GM12873 (cell line): ENCODE measurements around the gene AMBRA1.

Experiments
- CTCF ChIP-seq: IDR thresholded peaks from 2 replicates; pipeline ENCODE4 v1.5.1; 2012; ENCODE audit warnings: low read depth, mild to moderate bottlenecking, moderate library complexity, low read length, control low read depth; ENCODE audit not compliant: insufficient read depth; ENCODE audit errors: missing control alignments

Gene AMBRA1

GRCh38 chr11:46508360-46508759 is 85.5 kb downstream of the AMBRA1 start:
- no peak for TF ChIP-seq CTCF

GRCh38 chr11:46506483-46506791 is 87.4 kb downstream of the AMBRA1 start:
- no peak for TF ChIP-seq CTCF

- TF ChIP-seq CTCF, result no peak
Measured at GRCh38 chr11:46505741-46506482, 87.9 kb downstream of the AMBRA1 start.

GRCh38 chr11:46504817-46505613 is 88.8 kb downstream of the AMBRA1 start:
- TF ChIP-seq CTCF, result no peak

GRCh38 chr11:46499821-46500220 is 94.0 kb downstream of the AMBRA1 start:
- TF ChIP-seq CTCF, result no peak

GRCh38 chr11:46498968-46499367 is 94.9 kb downstream of the AMBRA1 start:
- no peak for TF ChIP-seq CTCF

- no peak for TF ChIP-seq CTCF
Measured at GRCh38 chr11:46498179-46498578, 95.6 kb downstream of the AMBRA1 start.
